ENCODE measurements around the gene CHRM4.

DNA sequence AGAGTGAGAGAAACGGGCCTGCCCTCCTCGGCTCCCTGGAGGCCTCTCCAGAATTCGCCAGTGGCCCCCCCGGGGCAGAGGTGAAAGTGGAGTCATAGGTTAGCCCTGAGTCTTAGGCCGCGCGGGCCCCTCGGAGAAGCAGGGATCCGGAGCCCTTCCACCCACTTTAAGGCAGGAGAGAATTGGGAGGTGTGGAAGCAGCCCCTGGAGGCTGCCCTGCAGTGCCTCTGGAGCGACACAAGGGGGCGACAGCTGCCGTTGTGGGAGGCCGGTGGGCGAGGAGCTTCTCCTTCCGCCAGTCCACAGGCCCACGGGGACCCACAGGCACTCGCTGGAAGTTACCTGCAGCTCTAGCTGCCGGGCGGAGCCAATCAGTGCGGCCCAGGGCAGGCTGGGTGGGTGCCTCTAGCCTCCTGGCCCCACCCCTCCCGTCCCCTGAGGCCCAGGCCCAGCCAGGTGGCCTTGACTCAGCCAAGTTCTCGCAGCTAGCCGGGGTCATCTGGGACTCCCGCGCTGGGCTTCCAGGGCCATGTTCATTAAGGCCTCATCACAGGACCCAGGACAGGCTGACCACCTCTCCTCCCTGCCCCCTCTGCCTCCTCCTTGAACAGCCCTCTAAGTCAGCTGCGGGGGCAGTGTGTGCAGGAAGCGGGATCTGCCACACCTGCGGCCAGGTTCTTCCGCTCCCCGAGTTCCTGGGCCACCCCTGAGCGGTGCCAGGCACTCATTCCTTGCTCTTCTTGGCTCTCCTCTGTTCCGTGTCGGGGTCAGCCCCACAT, 39.3 kb downstream of the CHRM4 start:
- TF ChIP-seq, protein P1, sequence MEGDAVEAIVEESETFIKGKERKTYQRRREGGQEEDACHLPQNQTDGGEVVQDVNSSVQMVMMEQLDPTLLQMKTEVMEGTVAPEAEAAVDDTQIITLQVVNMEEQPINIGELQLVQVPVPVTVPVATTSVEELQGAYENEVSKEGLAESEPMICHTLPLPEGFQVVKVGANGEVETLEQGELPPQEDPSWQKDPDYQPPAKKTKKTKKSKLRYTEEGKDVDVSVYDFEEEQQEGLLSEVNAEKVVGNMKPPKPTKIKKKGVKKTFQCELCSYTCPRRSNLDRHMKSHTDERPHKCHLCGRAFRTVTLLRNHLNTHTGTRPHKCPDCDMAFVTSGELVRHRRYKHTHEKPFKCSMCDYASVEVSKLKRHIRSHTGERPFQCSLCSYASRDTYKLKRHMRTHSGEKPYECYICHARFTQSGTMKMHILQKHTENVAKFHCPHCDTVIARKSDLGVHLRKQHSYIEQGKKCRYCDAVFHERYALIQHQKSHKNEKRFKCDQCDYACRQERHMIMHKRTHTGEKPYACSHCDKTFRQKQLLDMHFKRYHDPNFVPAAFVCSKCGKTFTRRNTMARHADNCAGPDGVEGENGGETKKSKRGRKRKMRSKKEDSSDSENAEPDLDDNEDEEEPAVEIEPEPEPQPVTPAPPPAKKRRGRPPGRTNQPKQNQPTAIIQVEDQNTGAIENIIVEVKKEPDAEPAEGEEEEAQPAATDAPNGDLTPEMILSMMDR (IDR thresholded peaks at IDR 0.05) = peak; percentile 85 to 95 (median 90)
- no peak for TF ChIP-seq POLR2A (IDR thresholded peaks at IDR 0.05)
